HG03521 (cell line): ENCODE results near the gene CDK18.

ENCODE experiments used
- ATAC-seq: cut with Tn5 transposase; IDR thresholded peaks from one replicate; pipeline ENCODE4 v1.9.1; 2021; ENCODE audit warnings: mild to moderate bottlenecking, moderate library complexity; ENCODE audit not compliant: unreplicated experiment

The CDK18 gene

GRCh38 chr1:205535096-205535495, 30.6 kb downstream of the CDK18 start:
- ATAC-seq, result no peak

- ATAC-seq, result no peak
Observed at GRCh38 chr1:205535866-205536758, 31.6 kb downstream of the CDK18 start.

- no peak for ATAC-seq
Observed at GRCh38 chr1:205536759-205537361, 32.4 kb downstream of the CDK18 start.

DNA sequence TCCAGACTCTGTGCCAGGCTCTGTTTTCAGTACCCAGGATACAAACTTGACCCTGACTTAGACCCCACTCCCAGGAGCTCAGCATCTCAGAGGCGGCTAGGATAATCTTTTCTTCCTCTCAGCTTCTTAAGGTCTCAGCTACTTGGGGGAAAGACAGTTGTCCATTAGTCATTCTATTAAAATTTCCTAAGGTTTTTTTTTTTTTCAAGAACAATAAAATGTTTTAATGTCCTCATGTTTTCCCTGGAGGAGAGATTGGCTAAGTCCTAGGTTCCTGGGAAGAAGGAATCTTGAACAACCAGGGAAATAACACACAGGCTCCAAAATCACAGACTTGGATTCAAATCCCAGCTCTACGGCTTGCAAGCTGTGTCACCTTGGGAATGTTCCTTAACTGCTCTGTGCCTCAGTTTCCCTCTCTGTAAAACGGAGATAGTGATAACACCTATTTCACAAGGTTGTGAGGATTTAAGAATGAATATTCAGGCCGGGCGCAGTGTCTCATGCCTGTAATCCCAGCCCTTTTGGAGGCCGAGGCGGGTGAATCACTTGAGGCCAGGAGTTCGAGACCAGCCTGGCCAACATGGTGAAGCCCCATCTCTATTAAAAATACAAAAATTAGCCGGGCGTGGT, 33.0 kb downstream of the CDK18 start:
- ATAC-seq, result no peak

GRCh38 chr1:205538235-205538840, 33.9 kb downstream of the CDK18 start:
- no peak for ATAC-seq

DNA sequence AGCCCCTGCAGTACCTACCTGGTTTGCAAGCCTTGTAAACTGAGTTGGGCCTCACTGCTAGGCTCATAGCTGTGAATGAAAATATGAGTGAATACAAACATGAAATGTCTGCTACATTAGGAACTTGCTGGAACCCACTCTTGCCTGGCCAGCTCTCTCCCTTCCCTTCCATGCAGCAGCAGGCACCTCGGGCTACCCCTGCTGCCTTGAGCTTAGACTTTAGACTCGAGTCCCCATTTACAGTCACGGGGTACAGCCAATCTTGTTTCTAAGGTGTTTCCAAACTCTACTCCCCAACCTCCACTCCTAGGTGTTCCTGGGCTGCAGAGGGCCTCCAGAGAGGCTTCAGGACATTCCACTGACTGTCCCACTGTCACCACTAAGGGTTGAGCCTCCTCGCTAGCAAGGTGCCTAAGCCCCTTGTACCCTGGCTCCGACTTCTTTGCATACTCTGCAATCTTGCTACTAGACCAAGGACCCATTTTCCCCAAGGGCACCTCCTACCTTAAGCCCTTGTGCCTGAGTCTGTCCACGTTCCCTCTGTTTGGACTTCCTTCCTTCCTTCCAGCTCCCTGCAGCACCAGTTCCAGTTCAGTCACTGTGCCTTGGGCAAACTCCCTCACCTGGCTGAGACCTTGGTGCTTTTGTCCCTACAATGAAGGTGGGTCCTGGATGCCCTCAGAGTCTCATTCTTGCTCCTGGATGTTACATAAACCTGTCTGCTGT, 36.9 kb downstream of the CDK18 start:
- no peak for ATAC-seq

GRCh38 chr1:205542367-205542766, 37.9 kb downstream of the CDK18 start:
- ATAC-seq, result no peak

DNA sequence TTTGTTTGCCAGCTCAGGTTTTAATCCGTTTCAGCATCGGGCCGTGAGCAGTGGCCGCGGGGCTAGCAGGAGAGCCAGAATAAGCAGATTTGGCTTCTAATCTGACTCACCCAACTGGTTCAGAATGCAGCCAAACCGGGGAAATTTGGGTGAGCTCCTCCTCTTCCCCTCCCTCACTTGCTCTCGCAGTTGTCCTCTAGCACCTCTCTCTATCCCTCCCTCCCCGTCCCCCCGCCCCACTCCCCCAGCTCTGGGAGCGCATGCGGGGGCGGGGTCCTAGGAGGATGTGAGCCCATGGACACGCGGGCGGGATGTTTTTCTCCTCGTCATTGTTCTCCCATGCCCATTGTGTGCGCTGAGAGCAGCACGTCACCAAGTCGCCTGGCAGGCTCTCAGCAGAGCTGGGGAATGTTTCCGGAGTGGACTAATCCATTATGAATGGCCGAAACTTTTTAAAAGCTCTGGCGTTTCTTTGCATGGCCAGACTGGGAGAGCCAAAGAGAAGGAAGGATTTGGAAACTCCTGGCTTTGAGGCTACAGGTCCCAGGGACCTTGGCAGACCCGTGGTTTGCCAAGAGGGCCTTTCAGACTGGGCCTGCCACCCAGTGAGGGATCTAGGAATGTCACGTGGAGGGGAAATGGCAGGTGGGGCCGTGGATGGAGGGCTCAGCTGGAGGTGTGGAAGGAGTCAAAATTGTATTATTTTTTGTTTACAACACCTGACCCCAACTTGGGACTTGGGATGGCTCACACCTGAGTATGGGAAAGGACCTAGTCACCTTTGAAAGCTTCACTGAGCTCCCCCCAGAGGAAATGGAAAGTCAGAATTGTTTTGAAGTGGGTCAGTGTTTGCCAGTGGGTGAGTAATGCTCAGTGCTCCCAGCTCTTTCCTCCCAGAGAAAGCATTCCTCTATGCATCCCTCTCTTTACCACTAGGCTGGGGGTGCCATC, 39.2 kb downstream of the CDK18 start:
- no peak for ATAC-seq

DNA sequence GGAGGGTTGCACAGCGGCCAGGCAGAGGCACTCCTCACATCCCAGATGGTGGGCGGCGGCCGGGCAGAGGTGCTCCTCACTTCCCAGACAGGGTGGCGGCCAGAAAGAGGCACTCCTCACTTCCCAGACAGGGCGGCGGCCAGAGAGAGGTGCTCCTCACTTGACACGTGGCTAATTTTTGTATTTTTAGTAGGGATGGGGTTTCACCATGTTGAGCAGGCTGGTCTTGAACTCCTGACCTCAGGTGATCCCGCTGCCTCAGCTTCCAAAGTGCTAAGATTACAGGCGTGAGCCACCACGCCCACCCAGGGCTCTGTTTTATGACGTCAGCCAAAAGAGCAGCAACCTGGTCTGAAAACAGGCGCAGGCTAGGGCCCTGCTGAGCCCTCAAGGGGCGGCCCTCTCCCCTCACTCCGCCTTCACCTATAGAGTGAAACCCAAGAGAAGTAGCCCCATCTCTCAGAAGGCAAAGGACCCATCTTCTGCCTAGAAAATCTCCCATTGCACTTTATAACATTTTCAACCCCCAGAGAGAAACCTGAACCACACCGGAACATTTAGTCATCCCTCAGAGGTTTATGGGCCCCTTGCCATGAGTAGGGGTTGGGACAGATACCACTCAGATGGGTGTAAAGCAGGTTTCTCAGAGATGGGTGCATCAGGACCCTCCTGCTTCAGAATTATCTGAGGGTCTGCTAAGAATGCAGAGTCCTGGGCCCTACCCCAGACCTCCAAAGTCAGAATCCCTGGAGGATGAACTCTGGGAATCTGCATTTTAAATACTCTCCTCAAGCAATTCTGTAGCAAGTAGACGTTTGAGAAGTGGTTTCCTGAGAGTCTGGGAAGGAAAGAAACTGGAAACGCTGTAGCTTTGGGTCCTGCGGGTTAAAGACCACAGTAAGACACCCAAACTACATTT, 40.8 kb downstream of the CDK18 start:
- no peak for ATAC-seq

- no peak for ATAC-seq
Observed at GRCh38 chr1:205545991-205546390, 41.5 kb downstream of the CDK18 start.

DNA sequence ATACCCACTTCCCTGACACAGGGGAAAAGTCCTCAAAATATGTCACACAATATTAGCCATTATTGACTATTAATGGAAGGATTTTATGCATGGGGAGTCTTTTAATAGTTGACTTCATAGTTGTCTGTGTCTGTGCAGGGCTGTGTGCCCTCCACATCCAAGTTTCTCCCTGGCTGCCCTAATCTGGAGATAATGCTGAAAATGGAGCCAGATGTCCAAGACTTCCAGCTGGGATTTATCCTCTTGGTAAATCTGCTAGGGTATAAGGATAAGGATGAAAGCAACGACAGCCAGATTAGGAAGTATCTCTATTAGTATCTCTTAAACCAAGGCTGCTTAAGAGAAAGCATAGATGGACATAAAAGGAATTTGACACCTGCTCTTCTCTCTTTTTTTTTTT, 42.1 kb downstream of the CDK18 start:
- no peak for ATAC-seq

DNA sequence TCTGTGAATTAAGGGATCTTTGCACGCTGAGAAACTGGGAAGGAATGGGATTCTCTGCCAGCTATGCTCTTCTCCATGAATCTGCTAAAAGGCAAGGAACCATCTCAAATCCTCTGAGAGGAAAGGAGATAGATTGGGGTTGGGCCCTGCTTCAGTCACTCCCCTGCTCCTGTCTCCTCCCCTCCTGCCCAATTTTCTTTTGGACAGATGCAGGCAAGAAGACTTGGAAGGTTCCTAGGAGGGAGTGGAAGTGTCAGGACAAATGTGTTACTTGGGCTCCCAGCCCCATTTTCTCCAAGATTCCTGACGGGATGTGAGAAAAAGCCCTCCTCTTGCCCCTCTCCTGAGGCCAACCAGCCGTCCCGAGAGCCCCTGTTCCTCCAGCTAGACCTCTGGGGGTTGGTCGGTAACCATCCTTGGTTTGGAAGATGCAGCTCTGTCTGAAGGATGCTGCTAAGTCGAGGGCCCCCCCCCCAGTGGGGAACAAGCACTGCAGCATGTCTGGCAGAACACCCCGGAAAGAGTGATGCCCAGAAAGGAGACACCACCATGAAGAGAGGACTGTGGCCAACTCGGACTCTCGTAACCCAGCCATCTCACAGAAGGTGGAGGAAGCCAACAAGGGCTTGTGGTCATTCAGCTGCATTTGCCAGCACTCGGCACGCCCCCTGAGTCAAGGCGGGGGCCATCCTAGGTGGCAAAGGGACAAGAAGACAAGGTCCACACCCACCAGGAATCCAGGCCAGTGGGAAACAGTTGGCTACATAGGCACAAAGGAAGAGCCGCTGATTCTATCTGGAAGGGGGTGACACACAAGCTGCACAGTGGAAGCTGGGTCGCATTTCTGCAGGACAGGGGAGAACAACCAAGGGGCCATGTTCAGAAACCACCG, 43.7 kb downstream of the CDK18 start:
- ATAC-seq, result no peak

GRCh38 chr1:205554026-205554811, 49.8 kb downstream of the CDK18 start:
- ATAC-seq, result no peak

- ATAC-seq, result no peak
Observed at GRCh38 chr1:205561501-205562203, 57.2 kb downstream of the CDK18 start.

GRCh38 chr1:205563927-205564441, 59.5 kb downstream of the CDK18 start:
- ATAC-seq, result no peak

GRCh38 chr1:205565799-205566198, 61.3 kb downstream of the CDK18 start:
- no peak for ATAC-seq
